DLD1 (cell line): ENCODE measurements around the gene TMEM8B.
"Not testable (repeated sequence)": the region's sequence is repeated elsewhere in the genome, so short reads cannot be mapped to it uniquely, and the experiment has no call there.

Experiments used
- in situ Hi-C: cut with HindIII; loops from 2 replicates; pipeline ENCODE4 v1.10.0; 2017; ENCODE audit warnings: low sequenced_read_pairs

The TMEM8B gene

DNA sequence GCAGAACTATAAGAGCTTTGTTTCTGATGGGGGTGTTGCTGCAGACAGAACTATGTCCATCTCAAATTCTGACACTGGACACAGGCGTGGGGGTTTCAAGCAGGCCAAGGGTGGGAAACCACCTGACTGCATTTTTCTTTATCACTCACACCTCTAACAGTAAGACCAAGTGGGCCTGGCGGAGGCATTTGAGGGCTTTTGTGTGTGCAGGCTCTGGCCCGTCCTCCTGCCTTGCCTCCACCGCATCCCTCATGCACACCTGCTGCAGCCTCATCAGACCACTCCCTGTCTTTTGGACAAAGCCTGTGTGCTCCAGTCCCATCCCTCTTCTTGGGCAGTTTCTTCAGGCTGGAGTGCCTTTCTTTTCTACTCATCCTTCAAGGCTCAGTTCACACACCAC is 33.3 kb downstream of the TMEM8B start:
- in situ Hi-C loops = no loop called here

GRCh38 chr9:35863583-35863982 is 34.6 kb downstream of the TMEM8B start:
- in situ Hi-C loops = no loop called here

DNA sequence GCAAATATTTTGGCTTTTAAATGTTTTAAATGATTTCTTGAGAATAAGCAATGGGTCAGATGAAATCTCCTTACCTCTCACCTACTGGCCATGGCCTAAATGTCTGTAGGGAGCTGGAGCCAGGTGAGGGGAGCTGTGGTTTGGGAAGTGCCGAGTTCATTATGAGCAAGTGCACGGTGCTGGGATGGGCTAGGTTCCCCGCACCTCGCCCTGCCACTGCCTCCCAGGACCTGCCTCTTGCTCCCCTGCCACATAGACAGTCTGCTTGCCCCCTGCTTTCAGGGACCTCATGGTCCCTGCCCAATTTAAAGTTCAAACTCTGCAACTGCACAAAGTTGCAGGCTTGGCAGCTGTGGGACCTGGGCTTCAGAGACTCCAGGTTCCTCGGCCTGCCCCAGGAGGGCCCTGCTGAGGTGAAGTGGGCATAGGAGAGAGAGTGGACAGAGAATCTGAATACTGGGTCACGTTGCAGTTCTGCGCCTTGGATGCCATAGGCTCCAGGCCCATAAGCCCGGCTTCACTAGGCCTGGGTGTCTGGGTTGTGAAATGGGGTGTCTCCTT is 35.7 kb downstream of the TMEM8B start:
- in situ Hi-C loops = no loop called here

DNA sequence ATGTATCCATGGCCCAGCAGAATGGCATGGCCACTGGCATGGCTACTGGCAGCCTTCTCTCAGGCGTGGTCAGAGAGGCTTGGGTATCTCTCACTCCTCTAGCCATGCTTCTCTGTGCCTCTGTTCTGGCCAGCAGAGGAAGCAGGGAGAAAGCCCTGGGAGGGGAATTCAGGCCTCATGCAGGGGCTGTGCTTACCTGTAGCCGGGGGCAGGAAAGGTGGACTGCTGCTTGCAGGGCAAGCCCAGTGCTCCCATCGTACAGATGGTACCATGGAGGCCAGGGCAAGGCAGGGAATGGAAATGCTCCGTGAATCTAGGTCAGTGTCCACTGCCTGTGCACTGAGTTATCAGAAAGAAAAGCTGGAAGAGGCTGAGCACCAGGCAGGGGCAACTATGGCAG is 38.5 kb downstream of the TMEM8B start:
- in situ Hi-C loops = no loop called here

GRCh38 chr9:35868933-35869332 is 39.9 kb downstream of the TMEM8B start:
- in situ Hi-C loops = no loop called here

DNA sequence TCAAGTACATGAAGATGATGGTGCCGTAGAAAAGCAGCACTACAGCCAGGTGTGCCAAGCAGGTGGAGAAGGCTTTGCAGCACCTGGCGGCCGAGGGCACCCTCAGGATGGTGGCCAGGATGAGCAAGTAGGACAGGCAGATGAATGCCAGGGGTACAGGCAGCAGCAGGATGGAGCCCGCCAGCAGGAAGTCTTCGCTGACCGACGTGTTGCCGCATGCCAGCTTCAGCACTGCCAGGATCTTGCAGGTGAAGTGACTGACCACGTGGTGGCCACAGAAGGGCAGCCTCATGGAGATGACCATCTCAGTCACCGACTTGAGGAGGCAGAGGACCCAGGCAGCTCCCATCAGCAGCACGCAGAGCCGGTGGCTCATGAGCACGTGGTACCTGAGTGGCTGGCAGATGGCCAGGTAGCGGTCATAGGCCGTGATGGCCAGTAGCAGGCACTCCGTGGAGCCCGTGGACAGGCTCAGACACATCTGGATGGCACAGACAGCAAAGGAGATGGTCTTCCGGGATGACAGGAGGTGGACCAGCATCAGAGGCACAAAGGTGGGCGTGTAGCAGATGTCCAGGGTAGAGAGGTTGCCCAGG is 40.7 kb downstream of the TMEM8B start:
- in situ Hi-C loops = no loop called here

- in situ Hi-C loops = no loop called here
Measured at GRCh38 chr9:35870351-35870923, 41.4 kb downstream of the TMEM8B start, which contains the start of gene OR13J1. Gene OR13J1 (minus strand): TSS chr9:35870401. CDS start chr9:35870401, 0 bp downstream.

DNA sequence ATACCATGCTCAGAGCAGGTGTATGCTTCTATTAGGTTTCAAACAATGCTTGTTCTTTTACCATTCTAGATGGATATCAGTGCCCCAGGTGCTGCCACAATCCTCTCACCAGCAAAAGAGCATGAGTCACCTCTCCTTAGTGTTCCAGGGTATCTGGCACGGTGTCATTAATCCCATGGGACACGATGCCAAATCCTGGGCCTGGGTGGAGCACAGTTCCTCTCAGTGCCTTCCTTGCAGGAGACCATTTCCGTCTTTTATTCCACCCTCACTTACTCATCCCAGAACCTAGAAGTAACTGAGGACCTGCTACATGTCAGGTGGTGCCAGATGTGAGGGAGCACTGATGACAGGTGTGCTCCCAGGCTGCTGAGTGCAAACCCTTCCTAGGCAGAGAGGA is 42.5 kb downstream of the TMEM8B start:
- in situ Hi-C loops = no loop called here

DNA sequence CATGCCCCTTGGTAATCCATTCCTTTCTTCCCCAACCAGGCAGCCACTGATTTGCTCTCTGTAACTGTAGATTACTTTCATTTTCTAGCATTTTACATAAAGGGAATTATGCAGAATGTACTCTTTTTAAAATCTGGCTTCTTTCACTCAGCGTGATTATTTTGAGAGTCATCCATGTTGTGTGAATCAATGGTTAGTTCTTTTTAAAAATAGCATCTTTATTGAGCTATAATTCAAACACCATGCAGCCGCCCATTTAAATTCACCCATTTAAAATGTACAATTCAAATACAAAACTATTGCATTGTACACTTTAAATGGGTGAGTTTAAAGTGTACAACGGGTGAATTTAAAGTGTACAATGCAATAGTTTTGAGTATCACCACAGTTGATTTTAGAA is 43.5 kb downstream of the TMEM8B start:
- in situ Hi-C loops = no loop called here

GRCh38 chr9:35882263-35882848 is 53.3 kb downstream of the TMEM8B start:
- in situ Hi-C loops = no loop called here

- in situ Hi-C loops = no loop called here
Measured at GRCh38 chr9:35882996-35883395, 54.0 kb downstream of the TMEM8B start.

DNA sequence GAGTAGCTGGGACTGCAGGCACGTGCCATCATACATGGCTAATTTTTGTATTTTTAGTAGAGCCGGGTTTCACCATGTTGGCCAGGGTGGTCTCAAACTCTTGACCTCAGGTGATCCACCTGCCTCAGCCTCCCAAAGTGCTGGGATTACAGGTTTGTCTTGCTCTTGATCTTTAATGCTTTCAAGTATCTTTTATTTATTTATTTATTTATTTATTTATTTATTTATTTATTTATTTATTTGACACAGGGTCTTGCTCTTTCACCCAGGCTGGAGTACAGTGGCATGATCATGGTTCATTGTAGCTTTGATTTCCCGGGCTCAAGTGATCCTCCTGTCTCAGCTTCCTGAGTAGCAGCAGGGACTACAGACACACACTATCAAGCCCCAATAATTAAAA is 55.9 kb downstream of the TMEM8B start:
- in situ Hi-C loops = not testable (repeated sequence)

- in situ Hi-C loops = no loop called here
Measured at GRCh38 chr9:35891646-35892045, 62.6 kb downstream of the TMEM8B start.

GRCh38 chr9:35892051-35892450 is 63.0 kb downstream of the TMEM8B start:
- in situ Hi-C loops = no loop called here

GRCh38 chr9:35896570-35896969 is 67.5 kb downstream of the TMEM8B start:
- in situ Hi-C loops = no loop called here

DNA sequence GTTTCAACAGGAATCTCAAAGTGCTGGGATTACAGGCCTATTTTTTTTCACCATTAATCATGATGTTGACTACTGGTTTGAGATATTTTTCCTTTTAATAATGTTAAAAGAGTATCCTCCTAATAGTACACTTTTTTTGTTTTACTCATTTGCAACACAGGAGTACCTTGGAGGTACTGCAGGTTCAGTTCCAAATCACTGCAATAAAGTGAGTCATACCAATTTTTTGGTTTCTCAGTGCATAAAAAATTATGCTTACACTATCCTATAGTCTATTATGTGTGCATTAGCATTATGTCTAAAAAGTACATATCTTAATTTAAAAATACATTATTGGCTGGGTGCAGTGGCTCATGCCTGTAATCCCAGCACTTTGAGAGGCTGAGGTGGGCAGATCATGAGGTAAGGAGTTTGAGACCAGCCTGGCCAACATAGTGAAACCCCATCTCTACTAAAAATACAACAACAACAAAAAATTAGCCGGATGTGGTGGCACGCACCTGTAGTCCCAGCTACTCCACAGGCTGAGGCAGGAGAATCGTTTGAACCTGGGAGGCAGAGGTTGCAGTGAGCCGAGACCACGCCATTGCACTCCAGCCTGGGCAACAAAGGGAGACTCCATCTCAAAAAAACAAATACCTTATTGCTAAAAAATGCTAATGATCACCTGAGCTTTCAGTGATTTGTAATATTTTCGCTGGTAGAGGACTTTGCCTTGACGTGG is 68.5 kb downstream of the TMEM8B start:
- in situ Hi-C loops = not testable (repeated sequence)

- in situ Hi-C loops = no loop called here
Measured at GRCh38 chr9:35898337-35898736, 69.3 kb downstream of the TMEM8B start.

GRCh38 chr9:35899021-35899420 is 70.0 kb downstream of the TMEM8B start:
- in situ Hi-C loops = no loop called here

DNA sequence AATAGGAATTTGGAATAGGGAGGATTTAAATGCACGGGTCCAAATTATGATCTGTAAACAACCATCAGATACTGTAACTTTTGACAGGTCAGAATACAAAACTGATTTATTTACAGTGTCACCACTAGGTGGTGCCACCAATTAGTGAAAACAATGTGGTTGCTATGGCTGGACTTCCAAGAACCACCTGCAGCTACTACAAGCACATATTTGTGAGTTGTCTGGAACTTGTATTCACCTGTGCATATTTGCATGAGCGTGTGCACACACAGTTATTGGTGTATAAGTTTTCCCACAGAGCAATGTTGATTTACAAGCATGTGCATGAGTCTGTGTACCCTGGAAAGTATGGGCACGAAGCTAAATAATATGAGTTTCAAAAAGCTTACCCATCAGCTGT is 74.0 kb downstream of the TMEM8B start:
- in situ Hi-C loops = no loop called here

DNA sequence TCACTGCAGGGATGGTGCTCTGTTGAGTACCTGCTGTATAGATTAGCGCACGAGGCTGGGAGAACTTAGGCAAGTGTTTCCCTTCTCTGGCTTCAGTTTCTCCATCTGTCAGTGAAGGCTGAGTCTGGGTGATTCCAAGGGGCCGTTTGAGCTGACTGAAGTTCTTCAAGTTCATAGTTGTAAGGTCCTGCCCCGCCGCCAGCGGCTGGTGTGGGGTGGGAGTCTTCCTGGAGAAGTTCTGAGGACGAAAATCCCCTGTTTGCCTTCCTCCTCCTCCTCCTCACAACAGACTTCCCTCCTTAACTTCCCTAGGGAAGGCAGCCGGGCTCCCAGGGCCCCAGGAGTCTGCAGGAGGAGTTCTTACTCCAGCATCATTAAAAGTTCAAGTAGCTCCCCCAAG is 75.3 kb downstream of the TMEM8B start:
- in situ Hi-C loops = no loop called here

- in situ Hi-C loops = no loop called here
Measured at GRCh38 chr9:35905051-35905781, 76.2 kb downstream of the TMEM8B start.
